Measurements from ENCODE around the gene INPP4B.

GRCh38 chr4:142440093-142440492 lies 406.0 kb downstream of the INPP4B start:
- TF ChIP-seq CTCF (conservative IDR thresholded peaks at IDR 0.05; ENCODE audit: low read length), result no peak
- no peak for TF ChIP-seq EZH2phosphoT487 (IDR thresholded peaks at IDR 0.05; ENCODE audit: borderline replicate concordance, low read depth, low read length)
